Breast epithelium (tissue), 3 donors: ENCODE measurements around the gene LENG1.

Experiments used
- CTCF ChIP-seq, 3 donors: fragments of 450-650 bp; IDR thresholded peaks; one replicate each; pipeline ENCODE4 v1.5.1; 2016 to 2017; ENCODE audit warnings: antibody characterized with exemption in 3 of 3, mild to moderate bottlenecking in 3 of 3, moderate library complexity in 3 of 3
- POLR2A ChIP-seq: fragments of 450-650 bp; IDR thresholded peaks from one replicate; pipeline ENCODE4 v1.6.1; 2016; ENCODE audit warnings: antibody characterized with exemption, mild to moderate bottlenecking, moderate library complexity
- POLR2AphosphoS5 ChIP-seq, 3 donors: sonication (generic); formaldehyde crosslinking; IDR thresholded peaks; one replicate each; pipeline ENCODE4 v1.6.1; 2017; ENCODE audit warnings: antibody characterized with exemption in 3 of 3

GRCh38 chr19:54148158-54148557 lies 11.4 kb downstream of the LENG1 start:
- no peak for TF ChIP-seq POLR2A
- no peak for TF ChIP-seq CTCF (IDR thresholded peaks at IDR 0.05)
- TF ChIP-seq POLR2AphosphoS5 (IDR thresholded peaks at IDR 0.05) = no peak
